HL-60 (cell line): ENCODE measurements around the gene ANXA11.

Experiments used
- GABPA ChIP-seq: IDR thresholded peaks from 2 replicates; pipeline ENCODE4 v1.6.1; 2012; ENCODE audit warnings: low read depth
- REST ChIP-seq: IDR thresholded peaks from 2 replicates; pipeline ENCODE4 v1.6.1; 2012; ENCODE audit warnings: low read depth; ENCODE audit not compliant: insufficient replicate concordance
- TF ChIP-seq, protein P1 (sequence below): IDR thresholded peaks from one replicate; pipeline ENCODE4 v1.5.1; 2011; ENCODE audit warnings: low read length, control low read depth, inconsistent platforms; ENCODE audit not compliant: insufficient read depth

DNA sequence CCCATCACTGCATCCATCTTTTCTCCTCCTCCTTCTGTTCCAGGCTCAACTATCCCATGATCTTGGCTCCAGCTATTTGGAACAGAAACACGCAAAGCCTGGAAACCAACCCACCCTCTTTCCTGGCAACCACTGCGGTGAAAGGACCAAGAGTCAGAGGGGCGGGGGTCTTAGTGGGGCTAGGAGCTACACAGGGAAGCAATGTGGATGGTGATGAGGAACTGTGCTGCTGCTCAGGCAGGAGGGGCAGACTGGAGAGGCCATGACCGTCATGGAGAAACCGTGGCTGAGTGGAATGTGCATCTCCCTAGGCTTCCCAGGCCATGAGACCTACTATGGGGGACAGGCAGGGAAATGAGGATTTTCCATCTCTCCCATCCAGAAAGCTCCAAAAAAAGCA lies 47.2 kb downstream of the ANXA11 start:
- TF ChIP-seq, protein P1, sequence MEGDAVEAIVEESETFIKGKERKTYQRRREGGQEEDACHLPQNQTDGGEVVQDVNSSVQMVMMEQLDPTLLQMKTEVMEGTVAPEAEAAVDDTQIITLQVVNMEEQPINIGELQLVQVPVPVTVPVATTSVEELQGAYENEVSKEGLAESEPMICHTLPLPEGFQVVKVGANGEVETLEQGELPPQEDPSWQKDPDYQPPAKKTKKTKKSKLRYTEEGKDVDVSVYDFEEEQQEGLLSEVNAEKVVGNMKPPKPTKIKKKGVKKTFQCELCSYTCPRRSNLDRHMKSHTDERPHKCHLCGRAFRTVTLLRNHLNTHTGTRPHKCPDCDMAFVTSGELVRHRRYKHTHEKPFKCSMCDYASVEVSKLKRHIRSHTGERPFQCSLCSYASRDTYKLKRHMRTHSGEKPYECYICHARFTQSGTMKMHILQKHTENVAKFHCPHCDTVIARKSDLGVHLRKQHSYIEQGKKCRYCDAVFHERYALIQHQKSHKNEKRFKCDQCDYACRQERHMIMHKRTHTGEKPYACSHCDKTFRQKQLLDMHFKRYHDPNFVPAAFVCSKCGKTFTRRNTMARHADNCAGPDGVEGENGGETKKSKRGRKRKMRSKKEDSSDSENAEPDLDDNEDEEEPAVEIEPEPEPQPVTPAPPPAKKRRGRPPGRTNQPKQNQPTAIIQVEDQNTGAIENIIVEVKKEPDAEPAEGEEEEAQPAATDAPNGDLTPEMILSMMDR: no peak
- TF ChIP-seq REST (no peak), GABPA (no peak)
